Activated naive CD8-positive, alpha-beta T cell treated with anti-CD3 and anti-CD28 coated beads, Interleukin-2, amount 50 U/mL, for 16 hours (primary cell): ENCODE data around the gene TAF15.

Experiments
- DNase-seq: peaks from one replicate; pipeline ENCODE4 v3.0.0-alpha.2; 2020; ENCODE audit warnings: low read depth, low spot score

The TAF15 gene

DNA sequence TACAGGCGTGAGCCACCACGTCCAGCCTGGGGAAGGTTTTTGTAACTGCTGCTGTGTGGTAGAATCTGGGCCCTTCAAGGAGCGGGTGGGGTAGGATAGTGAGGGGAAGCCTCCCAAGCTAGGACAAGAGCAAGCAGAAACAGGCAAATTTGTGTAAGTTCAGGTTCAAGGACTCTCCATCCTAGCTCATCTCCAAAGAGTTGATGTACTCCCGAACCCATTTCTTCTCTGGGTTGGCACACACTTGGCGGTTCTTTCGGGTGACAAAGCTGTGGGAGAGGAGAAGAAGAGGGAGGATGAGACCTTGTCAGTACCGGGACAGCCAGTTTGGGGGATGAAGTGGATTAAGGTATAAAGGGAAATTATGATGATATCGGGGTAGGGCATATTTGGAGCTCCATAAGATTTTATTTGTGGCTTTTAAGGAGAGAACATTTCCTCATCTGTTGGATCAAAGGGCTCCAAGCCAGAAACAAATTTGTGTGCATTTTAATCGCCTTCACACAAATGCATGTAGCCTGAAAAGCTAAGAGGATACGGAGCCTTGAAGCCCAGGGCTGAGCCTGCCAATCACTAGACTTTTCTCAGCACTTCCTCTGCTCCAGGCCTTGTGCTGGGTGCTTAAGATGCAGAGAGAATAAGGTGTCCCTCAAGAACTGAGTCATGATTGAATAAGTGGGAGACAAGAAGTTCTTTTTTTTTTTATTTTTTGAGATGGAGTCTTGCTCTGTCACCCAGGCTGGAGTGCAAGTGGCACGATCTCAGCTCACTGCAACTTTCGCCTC, 63.1 kb downstream of the TAF15 start:
- no peak for DNase-seq

DNA sequence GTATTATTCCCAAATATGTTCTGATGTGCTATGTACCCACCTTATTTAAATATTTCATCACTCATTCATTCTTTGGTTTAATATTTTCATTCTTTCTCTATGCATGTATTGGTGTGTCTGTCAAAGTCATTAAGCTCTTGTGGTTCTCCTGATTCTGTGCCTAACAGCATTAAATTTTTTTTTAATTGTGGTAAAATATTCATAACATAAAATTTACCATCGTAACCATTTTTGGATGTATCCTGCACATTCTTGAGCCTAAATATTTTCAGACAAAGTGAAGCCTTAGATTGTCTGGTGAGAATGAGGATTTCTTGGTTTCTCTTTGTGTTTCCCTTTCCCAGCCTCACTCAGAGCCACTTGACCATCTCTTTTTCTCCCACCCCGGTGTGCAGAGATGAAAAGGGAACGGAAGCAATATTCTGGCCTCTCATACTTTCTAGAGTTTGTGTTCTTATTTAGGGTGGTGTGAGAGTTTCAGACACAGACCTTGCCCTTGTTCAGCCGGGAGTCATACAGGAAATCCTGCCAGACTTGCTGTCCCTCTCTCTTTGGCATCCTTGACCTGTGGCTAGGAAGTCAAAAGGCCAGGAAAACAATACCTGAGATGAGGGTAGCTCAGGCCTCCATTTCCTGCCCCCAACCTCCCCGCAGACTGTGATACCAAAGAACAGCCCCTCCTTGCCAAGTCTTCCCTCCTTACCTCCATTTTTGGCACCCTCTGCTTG, 66.0 kb downstream of the TAF15 start:
- no peak for DNase-seq

DNA sequence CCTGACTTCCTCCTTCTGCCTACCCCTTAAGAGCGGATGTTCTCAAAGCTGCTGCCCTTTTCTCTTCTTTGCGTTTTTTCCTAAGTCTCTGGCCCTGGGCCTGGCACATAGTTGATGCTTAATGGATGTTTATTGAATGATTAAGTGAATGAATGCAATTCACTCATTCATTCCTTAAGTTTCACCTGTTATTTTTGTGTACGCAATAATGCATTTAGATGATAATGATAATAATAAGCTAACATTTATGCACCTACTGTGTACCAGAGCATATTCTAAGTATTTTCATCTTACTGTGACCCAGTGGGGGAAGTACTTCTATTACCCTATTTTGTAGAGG, 66.5 kb downstream of the TAF15 start:
- DNase-seq, result no peak

DNA sequence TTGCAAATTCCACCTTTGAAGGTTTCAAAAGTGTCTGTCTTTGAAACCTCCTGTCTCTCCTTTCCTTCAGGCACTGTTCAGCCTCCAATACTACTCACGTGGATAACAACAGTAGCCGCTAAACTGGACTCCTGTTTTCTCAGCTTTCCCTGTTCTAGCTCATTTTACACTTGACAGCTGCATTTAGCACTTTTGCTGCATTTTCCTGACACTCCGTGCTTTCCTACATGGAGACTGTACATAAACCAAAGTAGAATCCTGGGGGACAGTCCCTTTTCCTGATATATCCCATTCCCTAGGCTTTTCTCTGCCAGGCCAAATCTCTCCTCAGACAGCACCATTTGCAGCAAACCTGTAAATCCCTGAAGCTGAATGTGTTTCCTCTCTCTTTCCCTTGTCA, 67.2 kb downstream of the TAF15 start:
- DNase-seq, result no peak

DNA sequence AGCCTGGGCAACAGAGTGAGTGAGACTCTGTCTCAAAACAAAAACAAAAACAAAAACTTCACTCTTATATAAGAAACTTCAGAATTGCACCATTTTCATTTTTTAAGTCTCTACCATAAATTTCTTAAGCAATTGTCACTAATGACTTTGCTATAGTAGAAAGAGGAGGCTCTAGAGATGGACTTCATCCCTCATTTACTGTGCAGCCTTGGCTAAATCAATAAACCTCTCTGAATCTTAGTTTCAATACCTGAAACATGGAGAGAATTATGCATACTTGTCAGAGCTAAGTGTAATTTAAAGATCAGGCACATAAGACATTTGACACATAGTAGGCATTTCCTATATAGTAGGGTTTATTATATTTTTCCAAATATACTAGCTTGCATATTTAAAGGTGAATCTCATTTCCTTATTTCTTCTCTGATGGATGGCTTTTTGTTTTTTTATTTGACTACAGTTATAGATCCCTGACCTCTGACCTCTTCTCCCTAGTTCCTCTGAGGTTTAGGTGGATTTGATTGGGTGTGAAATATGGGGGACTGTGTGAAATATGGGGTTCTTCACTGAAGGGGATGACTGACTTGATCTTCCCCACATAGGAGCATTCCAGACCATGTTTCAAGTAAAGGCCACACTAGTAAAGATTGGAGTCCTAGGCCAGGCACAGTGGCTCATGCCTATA, 68.2 kb downstream of the TAF15 start:
- no peak for DNase-seq

DNA sequence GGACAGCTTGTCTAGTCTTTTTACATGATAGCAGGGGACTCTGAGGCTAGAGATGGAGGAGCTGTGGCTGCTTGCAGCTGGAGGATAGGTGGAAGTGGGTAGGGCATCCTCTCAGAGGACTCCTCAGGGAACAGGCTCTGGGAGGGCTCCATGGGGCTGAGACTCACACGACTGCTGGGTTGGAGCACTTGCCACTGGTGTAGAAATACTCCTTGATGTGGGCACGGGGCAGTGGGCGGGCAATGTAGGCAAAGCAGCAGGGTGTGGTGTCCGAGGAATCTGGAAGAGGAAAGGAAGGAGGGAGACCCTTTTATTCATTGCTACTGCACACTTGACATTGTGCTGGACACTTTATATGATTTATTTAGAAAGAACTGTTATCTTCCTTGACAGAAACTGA, 69.1 kb downstream of the TAF15 start:
- no peak for DNase-seq

DNA sequence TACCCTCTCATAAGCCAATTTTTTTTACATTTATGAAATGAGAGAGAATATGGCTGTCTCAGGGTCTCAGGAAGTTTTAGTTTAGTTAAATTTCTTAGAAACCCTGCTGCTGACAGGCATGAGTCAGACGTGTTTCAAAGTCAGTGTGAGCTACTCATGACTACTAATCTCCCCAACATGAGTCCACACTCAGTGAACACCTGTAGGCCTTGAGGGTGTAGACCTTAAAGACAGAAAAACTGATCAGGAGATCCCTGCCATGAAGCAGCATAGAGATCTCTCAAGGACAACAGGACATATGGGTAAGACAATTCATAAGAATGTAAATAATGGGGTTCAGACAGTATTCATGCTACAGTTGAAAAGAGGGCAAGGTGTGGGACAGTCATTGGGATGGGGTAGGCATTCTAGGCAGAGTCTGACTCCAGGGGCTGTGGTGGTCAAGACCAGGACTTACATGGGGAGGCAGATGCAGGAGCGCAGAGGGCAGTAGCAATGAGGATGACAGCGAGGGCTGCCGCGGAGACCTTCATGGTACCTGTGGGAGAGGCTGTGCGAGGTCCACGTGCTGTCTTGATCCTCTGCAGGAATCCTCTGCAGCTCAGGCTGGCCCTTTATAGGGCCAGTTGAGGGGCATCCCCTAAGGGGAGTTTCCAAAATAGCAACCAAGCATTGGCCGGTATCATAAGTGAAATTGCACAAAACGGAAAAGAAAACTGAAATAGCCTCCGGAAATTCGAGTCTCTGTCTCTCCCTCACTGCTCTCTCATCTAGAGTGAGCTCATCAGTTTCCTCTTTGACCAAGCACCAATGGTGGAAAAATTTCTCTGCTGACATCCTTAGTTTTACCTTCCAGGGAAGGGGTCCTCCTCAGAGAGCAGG, 70.7 kb downstream of the TAF15 start, which contains the start of gene CCL5:
CCL5 (minus strand) TSS at position 588 of the 882 bp plus-strand sequence.
- no peak for DNase-seq

DNA sequence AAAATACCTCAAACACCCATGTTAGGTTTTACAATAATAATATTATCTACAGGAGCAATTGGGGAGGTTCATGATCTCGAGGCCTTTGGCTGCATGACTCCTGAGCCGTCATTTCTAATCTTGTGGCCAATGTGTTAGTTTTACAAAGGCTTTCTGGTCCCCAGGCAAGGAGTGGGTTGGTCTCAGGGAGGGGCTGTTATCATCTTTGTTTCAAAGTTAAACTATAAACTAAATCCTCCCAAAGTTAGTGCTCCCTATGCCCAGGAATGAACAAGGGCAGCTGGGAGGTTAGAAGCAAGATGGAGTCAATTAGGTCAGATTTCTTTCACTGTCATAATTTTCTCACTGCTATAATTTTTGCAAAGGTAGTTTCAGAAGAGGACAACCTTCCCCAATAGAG, 80.0 kb downstream of the TAF15 start:
- DNase-seq, result no peak

DNA sequence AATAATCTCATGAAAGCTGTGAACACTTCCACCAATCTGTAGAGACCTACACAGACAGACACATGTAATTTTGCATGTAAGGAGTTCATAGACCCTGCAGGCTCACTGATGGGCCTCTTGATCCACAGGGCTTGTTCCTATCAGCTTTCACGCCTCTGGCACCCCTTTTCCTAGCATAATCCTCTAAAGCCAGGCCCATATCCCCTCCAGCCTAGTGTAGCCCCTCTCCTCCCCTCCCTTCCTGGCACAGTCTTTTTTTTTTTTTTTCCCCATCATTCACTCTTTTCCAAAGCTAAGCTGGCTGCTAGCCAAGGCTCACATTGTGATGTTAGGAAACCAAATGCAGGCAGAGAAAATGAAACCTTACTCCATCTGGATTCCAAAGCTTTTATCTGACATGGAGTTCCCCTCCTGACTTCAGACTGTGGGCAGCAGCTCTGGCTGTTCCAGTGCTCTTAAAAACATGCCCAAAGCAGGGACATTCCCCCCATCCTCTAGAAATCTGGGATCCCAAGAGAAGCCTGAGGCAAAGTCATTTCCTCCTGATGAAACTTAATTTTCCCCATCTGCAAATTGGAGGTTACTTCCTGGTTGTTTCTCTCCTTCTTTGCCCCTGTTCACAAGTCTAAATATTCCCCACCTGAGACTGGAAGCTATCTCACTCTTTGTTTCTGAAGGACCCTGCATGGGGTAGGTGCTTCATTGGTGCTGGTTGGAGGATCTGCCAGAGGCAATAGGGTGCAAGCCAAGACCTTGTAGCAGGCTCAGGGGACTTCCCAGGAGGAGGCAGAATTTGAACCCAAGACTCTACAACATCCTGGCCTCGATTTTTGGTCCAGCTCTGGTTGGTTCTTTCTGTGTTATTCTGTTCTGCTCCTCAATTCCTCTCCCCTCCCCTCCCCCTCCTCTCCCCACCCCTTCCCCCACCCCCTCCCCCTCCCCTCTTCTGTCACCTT, 80.8 kb downstream of the TAF15 start:
- no peak for DNase-seq

DNA sequence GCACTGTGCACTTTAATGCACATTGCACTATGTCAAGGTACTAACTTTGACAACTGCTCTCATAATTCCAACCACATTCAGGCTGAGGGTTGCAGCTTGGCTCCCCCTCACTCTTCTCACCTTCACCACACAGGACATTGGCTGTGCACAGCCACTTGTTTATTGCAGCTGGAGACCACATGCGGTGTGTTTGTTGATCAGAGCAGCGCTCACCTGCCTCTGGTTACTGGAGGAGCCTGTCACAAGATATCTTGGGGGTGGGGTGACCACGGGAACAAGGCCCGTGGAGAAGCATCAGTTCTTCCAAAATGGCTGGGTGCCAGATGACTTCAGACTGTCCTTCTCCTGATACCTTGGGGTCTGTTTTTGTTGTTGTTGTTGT, 81.5 kb downstream of the TAF15 start:
- DNase-seq, result no peak

DNA sequence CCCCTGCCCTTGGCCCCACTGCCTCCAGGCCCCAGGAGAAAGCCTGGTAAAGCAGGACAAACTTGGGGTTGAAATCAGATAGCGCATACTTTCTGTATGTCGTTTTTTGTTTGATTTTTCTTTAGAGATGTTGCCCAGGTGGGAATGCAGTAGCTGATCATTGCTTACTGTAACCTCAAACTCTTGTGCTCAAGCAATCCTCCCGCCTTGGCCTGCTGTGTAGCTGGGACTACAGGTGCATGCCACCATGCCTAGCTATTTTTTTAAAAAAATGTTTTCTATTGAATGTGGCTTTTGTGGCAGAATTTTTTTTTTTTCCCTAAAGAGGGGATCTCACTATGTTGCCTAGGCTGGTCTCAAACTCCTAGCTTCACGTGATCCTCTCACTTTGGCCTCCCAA, 82.0 kb downstream of the TAF15 start:
- DNase-seq, result no peak

DNA sequence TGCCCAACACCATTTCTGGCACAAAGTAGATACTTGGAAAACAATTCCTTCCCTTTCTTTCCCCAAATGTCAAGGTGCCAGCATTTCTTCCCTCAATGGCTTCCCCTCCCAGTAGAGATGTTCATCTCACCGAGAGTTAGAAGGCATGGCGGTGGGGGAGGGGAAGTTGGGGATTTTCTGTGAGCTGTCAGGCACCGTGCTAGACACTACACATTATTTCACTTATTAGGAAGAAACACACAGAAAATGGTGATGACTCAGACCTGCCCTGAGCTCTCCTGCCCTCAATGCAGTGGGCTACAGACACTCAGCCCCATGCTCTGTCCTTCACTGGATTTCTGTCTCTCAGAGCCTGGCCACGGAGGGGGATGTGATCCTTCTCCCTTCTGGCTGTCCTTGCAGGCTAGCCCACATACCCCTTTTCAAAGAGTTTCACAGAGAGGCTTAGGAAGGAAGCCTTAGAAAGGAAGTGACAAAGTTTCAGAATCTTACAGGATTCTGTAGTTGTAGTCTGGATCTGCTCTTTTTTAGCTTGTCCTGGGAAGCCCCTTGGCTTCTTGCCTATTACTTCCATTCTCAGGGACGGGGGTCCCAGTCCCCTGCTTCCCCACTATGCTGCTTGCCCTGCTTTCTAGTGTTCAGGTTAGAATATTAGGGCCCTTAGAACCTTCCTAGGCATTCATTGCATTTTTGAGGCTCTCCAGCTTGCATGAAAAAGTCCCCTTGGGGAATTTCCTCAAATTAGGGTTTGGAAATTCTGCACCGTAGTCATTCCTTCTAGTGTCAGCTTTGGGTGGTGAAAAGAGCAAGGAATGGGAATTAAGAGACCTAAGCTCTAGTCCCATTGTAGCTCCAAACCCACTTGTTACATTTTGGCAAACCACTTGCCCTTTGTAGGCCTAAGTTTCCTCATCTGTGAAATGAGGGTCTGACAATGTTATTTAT, 83.1 kb downstream of the TAF15 start:
- no peak for DNase-seq

DNA sequence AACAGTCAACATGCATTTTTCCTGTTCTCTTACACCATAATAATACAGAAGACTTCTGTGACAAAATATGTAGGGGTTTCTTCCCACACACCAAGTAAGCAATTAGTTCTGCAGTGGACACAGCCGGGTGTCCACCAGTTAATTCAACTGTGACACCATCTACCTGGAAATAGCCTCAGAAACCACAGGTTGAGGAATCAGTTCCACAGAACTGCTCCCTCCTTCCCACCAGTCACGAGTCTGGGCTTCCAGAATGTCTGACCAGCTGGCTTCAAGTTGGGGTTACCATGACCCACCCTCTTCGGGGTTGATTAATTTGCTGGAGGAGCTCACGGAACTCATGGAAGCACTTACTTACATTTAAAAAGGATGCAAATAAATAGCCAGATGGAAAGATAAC, 84.5 kb downstream of the TAF15 start:
- DNase-seq, result no peak

DNA sequence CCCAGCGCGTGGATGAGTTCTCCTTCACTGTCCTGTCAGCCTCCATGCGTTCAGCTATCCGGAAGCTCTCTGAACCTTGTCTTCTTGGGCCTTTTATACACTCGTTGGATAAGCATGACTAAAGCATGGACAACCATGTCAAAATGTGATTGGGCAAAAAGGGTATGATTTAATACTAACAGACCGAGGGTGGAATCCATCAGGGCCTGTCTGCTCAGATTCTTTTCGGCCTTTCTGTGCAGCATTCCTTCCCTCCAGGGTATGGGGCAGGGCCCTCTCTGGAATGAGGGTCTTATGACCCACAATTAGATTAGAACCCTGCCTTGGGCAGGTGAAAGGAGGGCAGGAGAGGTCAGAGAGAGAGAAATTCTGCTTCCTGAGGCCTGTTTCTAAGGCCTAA, 84.9 kb downstream of the TAF15 start:
- no peak for DNase-seq

DNA sequence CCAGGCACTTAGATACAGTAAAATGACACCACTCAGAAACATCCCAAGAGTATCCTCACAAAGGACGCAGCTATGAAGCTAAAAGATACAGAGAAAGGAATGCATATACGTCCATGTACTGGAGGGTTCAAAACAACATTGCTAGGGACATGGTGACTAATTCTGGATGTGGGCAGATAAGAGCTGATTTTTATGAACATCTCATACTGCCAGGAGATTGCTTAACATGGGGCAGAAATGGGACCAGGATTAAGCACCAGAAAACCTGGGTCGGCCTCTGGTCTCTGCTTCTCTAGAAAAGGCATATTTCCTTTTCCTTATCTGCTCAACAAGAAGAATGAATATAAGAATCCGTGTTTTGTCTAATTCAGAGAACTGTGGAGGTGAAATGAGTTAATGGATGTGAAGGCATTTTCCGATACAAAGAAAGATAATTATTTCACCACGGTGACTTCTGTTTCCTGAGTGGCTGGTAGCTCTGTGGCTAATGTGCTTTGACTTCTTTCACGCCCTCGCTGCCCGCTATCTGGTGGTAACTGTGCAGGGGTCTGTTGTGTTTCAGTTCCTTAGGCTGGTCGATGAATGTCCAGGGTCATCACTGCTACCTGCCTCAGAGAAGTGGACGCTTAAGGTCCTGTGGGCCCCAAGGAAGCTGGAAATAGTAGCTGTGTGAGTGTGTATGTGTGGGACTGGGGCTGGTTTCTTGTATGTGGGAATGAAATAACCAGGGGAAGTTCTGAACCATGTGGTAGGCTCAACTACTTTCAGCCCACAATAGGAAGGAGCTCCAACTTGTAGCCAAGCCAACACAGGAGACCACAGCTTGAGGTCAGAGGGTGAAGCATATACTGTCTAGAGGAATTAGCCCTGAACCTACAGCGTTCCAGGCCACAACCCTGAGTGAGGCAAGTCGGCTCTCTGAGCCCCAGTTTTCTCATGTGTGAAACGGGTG, 86.6 kb downstream of the TAF15 start:
- no peak for DNase-seq
